Left colon (tissue), 2 donors: ENCODE data around the gene KIAA0513. TPM values are rescaled to one million over a fixed set of nuclear protein-coding genes. Genes with fewer than 3 reads are reported as not detected.
"Not testable (repeated sequence)": the region's sequence is repeated elsewhere in the genome, so short reads cannot be mapped to it uniquely, and the experiment has no call there.

ENCODE experiments used
- ATAC-seq: fragments of 200-7000 bp; cut with Tn5 transposase; one replicate; pipeline ENCODE4 v1.9.1; 2020; ENCODE audit warnings: mild to moderate bottlenecking, moderate library complexity
- DNase-seq, 2 donors: peaks; one replicate each; pipeline ENCODE4 v3.0.0-alpha.2; 2020
- intact Hi-C, 2 donors: fragments of 100-400 bp; cut with DNase I in 1 of 2; cut with micrococcal nuclease in 1 of 2; formaldehyde crosslinking; loops; one replicate each; pipeline versions ENCODE4 v1.11.2 to v1.14.0; 2022; cut with DNase I, micrococcal nuclease
- total RNA-seq, 2 donors: library from RNA; stranded (reverse); fragmentation: NEBNext Ultra II Directional; extraction: Animal tissue kit (Norgen Biotek cat#: 25700); gene quantifications; one replicate each; pipeline ENCODE4 v1.2.1, GENCODE V29; 2021
- donor health status: DM: no; HTN: no; CAD: no.
- donor health status: DM: yes; HTN: yes; CAD: no.

KIAA0513 gene
- total RNA-seq, 2 donors from 2014 or later = 28.9 to 40.3 TPM

GRCh38 chr16:85117418-85117817, 89.8 kb downstream of the KIAA0513 start:
- intact Hi-C loops = loop anchor here in 1 of 2 donors (10.0 kb wide), 1 partner anchor 137 kb away; no protein-coding TSS in a partner anchor
- no peak for ATAC-seq

GRCh38 chr16:85120006-85120340, 92.4 kb downstream of the KIAA0513 start:
- intact Hi-C loops = loop anchor here in 1 of 2 donors (10.0 kb wide), 1 partner anchor 125 kb away; no protein-coding TSS in a partner anchor
- ATAC-seq (no peak), DNase-seq (no peak)

More at GRCh38 chr16:85117418-85117817, 89.8 kb downstream of the KIAA0513 start:
- no peak for DNase-seq

- not testable (repeated sequence) for DNase-seq, ATAC-seq
- intact Hi-C loops = loop anchor here in 1 of 2 donors (10.0 kb wide), 1 partner anchor 121 kb away; no protein-coding TSS in a partner anchor
These were observed 95.8 kb downstream of the KIAA0513 start for GRCh38 chr16:85123441-85123840.

- ATAC-seq (no peak), DNase-seq (no peak)
- intact Hi-C loops = loop anchor here in 1 of 2 donors (10.0 kb wide), 1 partner anchor 121 kb away; no protein-coding TSS in a partner anchor
These were observed 96.5 kb downstream of the KIAA0513 start for GRCh38 chr16:85123891-85124635.

GRCh38 chr16:85124636-85125346, 97.2 kb downstream of the KIAA0513 start:
- DNase-seq (no peak), ATAC-seq (no peak)
- intact Hi-C loops = loop anchor here in 1 of 2 donors (10.0 kb wide), 1 partner anchor 120 kb away; no protein-coding TSS in a partner anchor

GRCh38 chr16:85125570-85126393, 98.2 kb downstream of the KIAA0513 start:
- intact Hi-C loops = loop anchor here in 1 of 2 donors (10.0 kb wide), 1 partner anchor 119 kb away; no protein-coding TSS in a partner anchor
- no peak for DNase-seq
- no peak for ATAC-seq

- intact Hi-C loops = loop anchor here in 1 of 2 donors (10.0 kb wide), 1 partner anchor 118 kb away; no protein-coding TSS in a partner anchor
- DNase-seq (no peak), ATAC-seq (no peak)
These were observed 98.8 kb downstream of the KIAA0513 start for GRCh38 chr16:85126394-85126704.

- ATAC-seq (no peak), DNase-seq (no peak)
- intact Hi-C loops = loop anchor here in 1 of 2 donors (10.0 kb wide), 1 partner anchor 118 kb away; no protein-coding TSS in a partner anchor
These were observed 99.2 kb downstream of the KIAA0513 start for GRCh38 chr16:85126705-85127378.

GRCh38 chr16:85127379-85127723, 99.8 kb downstream of the KIAA0513 start:
- DNase-seq = no peak
- ATAC-seq = no peak
- intact Hi-C loops = loop anchor here in 1 of 2 donors (10.0 kb wide), 1 partner anchor 117 kb away; no protein-coding TSS in a partner anchor

- intact Hi-C loops = loop anchor here in 1 of 2 donors (10.0 kb wide), 1 partner anchor 117 kb away; no protein-coding TSS in a partner anchor
- no peak for ATAC-seq
- no peak for DNase-seq
These were observed 100.7 kb downstream of the KIAA0513 start for GRCh38 chr16:85128079-85128837.

GRCh38 chr16:85129876-85130704, 102.5 kb downstream of the KIAA0513 start:
- intact Hi-C loops = loop anchor here (10.0 kb wide), 2 partner anchors 75 to 115 kb away; no protein-coding TSS in a partner anchor
- ATAC-seq (no peak), DNase-seq (no peak)

- intact Hi-C loops = loop anchor here in 1 of 2 donors (10.0 kb wide), 1 partner anchor 74 kb away; no protein-coding TSS in a partner anchor
- no peak for DNase-seq
These were observed 103.1 kb downstream of the KIAA0513 start for GRCh38 chr16:85130705-85131028.

GRCh38 chr16:85132456-85133289, 105.1 kb downstream of the KIAA0513 start:
- ATAC-seq = no peak
- no peak for DNase-seq
- intact Hi-C loops = loop anchor here in 1 of 2 donors (10.0 kb wide), 1 partner anchor 72 kb away; no protein-coding TSS in a partner anchor

More at GRCh38 chr16:85130705-85131028, 103.1 kb downstream of the KIAA0513 start:
- ATAC-seq = no peak

- DNase-seq (no peak), ATAC-seq (no peak)
- intact Hi-C loops = loop anchor here in 1 of 2 donors (10.0 kb wide), 1 partner anchor 72 kb away; no protein-coding TSS in a partner anchor
These were observed 105.7 kb downstream of the KIAA0513 start for GRCh38 chr16:85133290-85133599.

GRCh38 chr16:85134076-85134788, 106.6 kb downstream of the KIAA0513 start:
- ATAC-seq (no peak), DNase-seq (no peak)
- intact Hi-C loops = loop anchor here in 1 of 2 donors (10.0 kb wide), 1 partner anchor 71 kb away; no protein-coding TSS in a partner anchor
